HG03558 (cell line): ENCODE measurements around the gene MAGEA3.
"Not testable (repeated sequence)": the region's sequence is repeated elsewhere in the genome, so short reads cannot be mapped to it uniquely, and the experiment has no call there.

Experiments
- ATAC-seq: cut with Tn5 transposase; IDR thresholded peaks from one replicate; pipeline ENCODE4 v1.9.1; 2021; ENCODE audit warnings: moderate number of reproducible peaks; ENCODE audit not compliant: unreplicated experiment; ENCODE audit errors: extremely low read depth

Gene MAGEA3, protein sequence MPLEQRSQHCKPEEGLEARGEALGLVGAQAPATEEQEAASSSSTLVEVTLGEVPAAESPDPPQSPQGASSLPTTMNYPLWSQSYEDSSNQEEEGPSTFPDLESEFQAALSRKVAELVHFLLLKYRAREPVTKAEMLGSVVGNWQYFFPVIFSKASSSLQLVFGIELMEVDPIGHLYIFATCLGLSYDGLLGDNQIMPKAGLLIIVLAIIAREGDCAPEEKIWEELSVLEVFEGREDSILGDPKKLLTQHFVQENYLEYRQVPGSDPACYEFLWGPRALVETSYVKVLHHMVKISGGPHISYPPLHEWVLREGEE

DNA sequence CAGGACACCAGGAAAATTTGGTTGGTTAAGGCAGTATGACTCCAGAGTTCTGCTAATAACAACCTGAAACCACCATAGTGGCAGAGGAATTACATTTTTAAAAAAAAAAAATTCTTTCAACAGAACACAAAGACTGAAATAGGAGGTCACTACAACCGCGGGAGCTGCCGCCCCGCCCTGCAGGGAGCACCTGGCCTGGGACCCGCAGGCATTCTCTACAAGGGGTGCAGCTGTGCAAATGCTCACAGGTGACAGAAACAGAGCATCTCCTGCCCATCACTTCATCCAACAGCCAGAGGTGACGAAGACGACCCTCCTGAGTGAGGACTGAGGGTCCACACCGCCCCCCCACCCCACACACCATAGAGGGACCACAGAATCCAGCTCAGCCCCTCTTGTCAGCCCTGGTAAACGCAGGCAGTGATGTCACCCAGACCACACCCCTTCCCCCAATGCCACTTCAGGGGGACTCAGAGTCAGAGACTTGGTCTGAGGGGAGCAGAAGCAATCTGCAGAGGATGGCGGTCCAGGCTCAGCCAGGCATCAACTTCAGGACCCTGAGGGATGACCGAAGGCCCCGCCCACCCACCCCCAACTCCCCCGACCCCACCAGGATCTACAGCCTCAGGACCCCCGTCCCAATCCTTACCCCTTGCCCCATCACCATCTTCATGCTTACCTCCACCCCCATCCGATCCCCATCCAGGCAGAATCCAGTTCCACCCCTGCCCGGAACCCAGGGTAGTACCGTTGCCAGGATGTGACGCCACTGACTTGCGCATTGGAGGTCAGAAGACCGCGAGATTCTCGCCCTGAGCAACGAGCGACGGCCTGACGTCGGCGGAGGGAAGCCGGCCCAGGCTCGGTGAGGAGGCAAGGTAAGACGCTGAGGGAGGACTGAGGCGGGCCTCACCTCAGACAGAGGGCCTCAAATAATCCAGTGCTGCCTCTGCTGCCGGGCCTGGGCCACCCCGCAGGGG lies at the start of gene MAGEA3:
MAGEA3 (plus strand) TSS at position 843 of the 980 bp plus-strand sequence. CDS start 2,039 bp downstream, outside the sequence.
- ATAC-seq = not testable (repeated sequence)

DNA sequence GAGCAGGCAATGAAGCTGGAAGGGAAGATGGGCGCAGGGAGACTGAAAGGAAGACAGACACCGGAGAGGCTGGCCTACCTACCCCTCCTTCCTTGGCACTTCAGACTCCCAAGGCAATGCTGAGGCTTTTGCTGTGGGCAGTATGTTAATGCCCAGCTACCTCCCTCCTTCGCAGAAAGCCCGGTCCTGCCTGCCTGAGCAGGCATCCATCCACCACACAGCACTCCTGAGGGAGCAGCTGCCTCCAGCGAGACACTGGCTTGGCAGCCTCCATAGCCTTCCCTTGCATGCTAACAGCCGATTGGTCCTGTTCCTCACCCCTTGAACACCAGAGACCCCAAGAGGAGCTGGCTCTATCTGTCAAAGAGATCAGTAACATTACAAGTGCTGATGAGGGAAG lies 46.5 kb upstream of the MAGEA3 start:
- no peak for ATAC-seq

DNA sequence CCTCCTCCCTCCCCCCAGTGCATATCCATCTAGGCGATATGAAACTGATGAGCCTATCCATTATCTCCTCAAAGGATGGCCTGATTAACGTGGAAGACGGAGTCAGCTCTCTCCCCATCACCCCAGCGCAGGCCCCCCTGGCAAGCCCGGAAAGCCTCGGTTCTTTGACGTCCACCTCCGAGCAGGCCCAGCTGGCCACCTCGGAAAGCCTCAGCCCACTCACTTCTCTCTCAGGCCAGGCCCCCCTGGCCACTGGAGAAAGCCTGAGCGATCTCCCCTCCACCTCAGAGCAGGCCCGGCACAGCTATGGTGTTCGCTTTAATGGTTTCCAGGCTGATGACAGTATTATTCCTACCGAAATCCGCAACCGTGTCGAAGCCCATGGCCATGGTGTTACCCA lies 46.1 kb upstream of the MAGEA3 start:
- ATAC-seq = no peak

DNA sequence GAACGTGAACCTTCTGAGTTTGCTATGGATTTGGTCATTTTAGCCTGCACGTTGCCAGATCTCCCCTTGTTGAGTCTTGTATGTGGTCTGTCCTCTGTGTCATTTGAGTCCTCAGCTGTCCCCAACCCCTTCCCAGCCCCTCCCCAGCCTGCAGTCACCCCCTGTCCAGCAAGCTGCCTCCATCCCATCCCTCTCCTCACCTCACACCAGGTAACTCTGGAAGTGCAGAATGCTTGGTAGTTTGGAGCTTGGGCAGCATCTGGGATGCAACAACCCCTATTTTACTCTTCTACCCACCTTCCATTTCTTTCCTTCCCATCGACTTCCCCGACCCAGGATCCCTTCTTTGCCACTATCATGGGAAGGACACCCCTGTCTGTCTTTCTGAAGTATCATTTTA lies 42.5 kb upstream of the MAGEA3 start:
- no peak for ATAC-seq

DNA sequence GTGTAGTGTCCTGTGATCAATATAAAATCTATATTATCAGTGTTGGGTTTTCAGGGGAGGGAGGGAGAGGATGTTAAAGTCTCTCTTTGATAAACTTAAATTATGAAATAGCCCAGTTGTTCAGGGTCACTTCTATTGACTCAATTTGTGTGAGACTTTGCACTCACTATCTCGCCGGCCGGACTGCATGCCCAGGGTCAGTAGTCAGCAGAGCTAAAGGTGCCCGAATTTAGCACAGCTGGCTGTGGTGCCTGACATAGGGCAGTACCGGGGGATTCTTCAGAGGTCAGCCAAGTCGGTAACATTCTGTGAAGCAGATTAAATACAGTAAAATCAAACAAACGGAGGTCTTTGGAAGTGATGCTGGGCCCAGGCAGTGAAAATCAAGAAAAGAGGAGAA lies 41.7 kb upstream of the MAGEA3 start:
- ATAC-seq = no peak

DNA sequence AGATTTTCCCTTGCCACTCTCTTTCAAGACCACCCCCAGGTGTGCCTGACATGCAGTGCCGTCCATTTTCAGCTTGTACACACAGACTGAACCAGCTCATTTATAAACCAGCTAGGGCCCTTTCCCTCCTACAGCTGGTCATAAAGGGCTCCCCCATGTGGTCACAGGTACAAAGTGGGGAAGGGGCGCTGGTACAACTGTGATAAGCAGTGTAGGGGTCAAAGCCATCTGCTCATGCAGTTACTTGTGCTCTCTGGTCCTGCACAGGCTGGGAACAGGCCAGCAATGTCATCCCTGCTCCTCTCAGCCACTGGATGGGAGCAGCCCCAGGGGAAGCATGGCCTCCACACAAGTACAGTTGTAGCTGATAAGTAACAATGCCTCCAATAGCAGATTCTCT lies 40.3 kb upstream of the MAGEA3 start:
- no peak for ATAC-seq

DNA sequence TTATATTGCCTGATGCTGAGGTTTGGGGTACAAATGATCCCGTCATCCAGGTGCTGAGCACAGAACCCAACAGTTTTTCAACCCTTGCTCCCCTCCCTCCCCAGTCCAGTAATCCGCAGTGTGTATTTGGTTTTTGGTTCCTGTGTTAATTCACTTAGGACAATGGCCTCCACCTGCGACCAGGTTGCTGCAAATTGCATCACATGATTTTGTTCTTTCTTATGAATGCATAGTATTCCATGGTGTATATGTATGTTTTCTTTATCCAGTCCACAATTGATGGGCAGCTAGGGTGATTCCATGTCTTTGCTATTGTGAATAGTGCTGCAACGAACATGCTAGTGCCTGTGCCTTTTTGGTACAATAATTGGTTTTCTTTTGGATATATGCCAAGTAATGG lies 35.5 kb upstream of the MAGEA3 start:
- no peak for ATAC-seq

DNA sequence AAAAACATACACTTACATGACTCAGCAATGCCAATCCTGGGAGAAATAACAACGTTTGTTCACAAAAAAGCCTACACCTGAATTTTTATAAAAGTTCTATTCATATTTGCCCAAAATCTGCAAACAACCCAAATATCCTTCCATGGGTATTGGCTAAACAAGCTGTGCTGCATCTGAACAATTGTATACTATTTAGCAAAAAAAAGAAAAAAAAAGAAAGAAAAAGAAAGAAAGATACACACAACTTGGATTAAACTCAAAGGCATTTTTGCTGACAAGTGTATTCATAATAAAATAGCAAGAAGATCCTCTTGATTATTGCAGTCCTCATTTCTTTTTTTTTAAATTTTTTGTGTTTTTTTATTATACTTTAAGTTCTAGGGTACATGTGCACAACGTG lies 24.5 kb upstream of the MAGEA3 start:
- no peak for ATAC-seq

DNA sequence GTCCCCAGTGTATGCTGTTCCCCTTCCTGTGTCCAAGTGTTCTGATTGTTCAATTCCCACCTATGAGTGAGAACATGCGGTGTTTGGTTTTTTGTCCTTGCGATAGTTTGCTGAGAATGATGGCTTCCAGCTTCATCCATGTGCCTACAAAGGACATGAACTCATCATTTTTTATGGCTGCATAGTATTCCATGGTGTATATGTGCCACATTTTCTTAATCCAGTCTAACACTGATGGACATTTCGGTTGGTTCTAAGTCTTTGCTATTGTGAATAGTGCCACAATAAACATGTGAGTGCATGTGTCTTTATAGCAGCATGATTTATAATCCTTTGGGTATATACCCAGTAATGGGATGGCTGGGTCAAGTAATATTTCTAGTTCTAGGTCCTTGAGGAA lies 23.9 kb upstream of the MAGEA3 start:
- not testable (repeated sequence) for ATAC-seq

DNA sequence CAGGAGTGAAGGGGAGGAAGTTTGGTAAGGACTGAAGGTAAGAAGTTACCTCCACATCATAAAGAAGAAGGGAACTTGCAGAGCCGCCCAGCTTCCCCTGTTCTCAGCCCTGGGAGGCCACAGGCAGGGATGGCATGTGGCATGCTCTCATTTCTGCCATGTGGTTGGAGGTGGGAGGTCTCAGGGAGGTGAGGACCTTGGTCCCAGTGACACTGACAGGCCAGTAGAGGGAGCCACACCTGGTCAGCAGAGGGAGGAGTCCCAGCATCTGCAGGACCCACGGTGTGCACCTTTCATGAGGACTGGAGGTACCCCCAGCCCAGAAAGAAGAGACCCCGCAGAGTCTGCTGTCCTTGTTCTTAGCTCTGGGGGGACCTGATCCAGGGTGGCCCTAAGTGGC lies 17.6 kb upstream of the MAGEA3 start:
- ATAC-seq = peak; percentile 73

DNA sequence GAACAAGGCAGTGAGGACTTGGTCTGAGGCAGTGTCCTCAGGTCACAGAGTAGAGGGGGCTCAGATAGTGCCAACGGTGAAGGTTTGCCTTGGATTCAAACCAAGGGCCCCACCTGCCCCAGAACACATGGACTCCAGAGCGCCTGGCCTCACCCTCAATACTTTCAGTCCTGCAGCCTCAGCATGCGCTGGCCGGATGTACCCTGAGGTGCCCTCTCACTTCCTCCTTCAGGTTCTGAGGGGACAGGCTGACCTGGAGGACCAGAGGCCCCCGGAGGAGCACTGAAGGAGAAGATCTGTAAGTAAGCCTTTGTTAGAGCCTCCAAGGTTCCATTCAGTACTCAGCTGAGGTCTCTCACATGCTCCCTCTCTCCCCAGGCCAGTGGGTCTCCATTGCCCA lies 1.8 kb downstream of the MAGEA3 start:
- not testable (repeated sequence) for ATAC-seq

DNA sequence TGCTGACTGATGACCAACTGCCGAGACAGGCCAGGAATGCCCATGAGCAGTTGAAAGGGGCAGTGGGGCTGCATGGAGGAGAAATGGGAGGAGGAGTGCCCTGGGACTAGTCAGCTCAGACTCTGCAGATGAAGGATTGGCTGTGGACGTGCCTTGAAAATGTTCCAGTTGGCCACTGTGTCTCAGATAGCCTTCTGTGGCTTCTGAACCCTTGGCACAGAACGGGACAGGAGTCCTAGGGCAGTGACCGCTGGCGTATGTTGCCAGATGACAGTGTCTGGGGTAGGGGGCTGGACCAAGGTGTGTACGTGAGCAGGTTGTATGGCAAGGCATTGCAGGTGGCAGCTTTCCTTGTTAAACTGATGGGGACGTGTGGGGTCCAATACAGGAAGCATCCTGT lies 7.9 kb downstream of the MAGEA3 start:
- ATAC-seq = not testable (repeated sequence)

DNA sequence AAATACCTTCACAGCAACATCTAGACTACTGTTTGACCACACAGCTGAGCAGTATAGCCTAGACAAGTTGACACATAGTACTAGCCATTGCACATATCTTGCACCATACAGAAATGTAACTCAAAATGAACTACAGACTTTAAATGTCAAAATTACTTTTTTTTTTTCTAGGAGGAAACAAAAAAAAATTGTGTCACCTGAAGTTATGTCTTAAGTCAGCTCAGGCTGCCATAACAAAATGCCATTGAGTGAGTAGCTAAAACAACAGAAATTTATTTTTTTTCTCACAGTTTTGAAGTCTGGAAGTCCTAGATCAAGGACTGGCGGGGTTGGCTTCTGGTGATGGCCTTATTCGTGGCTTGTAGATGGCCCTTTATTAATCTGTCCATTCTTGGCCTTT lies 10.6 kb downstream of the MAGEA3 start, which contains the start of gene CSAG2:
CSAG2 (minus strand) TSS at position 101 of the 400 bp plus-strand sequence. CDS start 161 bp downstream, outside the sequence.
- not testable (repeated sequence) for ATAC-seq

DNA sequence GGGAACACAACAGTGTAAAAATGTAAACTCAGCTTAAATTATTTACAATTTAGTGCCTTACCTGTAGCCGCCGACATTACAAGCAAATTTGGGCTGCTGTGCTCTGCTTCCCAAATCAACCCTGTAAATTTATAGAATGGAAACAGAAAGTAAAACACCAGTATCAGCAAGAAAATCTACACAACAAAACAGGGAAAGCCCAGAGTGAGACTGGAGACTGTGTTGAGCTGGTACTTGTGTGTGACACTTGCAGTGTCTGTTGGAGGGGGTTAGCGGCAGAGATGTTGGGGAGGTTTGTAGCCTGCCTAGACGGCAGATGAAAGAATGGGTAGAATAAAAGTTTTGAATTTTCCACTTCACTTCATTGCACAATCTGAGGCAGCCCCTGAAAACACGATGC lies 14.6 kb downstream of the MAGEA3 start:
- not testable (repeated sequence) for ATAC-seq

DNA sequence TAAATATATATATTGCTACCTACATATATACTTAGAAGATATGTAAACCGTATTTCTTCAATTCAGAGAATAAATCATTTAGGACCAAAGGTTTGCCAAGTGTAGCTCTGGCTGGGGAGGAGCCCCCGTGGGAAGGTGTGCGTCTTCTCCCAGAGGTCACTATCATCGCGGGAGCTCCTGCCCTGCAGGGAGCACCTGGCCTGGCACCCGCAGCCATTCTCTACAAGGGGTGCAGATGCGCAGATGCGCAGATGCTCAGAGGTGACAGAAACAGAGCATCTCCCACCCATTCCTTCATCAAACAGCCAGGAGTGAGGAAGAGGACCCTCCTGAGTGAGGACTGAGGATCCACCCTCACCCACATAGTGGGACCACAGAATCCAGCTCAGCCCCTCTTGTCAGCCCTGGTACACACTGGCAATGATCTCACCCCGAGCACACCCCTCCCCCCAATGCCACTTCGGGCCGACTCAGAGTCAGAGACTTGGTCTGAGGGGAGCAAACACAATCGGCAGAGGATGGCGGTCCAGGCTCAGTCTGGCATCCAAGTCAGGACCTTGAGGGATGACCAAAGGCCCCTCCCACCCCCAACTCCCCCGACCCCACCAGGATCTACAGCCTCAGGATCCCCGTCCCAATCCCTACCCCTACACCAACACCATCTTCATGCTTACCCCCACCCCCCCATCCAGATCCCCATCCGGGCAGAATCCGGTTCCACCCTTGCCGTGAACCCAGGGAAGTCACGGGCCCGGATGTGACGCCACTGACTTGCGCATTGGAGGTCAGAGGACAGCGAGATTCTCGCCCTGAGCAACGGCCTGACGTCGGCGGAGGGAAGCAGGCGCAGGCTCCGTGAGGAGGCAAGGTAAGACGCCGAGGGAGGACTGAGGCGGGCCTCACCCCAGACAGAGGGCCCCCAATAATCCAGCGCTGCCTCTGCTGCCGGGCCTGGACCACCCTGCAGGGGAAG lies 15.5 kb downstream of the MAGEA3 start, which contains the start of gene MAGEA2B:
MAGEA2B (plus strand) TSS at position 814 of the 973 bp plus-strand sequence. CDS start 2,479 bp downstream, outside the sequence.
- not testable (repeated sequence) for ATAC-seq

DNA sequence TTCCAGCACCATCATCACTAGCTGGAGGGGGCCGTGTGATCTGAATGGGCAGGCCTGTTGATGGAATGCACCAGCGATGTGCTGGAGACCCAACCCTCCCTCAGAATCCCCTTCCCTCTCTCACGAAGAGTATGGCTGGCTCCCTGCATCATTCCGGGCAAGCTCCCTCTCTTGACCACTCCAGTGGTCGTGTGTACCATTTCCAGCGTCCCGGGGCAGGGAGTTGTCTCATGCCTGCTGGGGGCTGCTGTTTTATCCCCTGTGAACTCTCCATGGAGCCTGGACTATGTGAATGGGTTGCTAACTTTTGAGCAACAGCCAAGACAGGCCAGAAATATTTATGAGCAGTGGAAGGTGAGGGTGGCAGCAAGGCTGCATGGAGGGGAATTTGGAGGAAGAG lies 26.8 kb downstream of the MAGEA3 start:
- no peak for ATAC-seq

DNA sequence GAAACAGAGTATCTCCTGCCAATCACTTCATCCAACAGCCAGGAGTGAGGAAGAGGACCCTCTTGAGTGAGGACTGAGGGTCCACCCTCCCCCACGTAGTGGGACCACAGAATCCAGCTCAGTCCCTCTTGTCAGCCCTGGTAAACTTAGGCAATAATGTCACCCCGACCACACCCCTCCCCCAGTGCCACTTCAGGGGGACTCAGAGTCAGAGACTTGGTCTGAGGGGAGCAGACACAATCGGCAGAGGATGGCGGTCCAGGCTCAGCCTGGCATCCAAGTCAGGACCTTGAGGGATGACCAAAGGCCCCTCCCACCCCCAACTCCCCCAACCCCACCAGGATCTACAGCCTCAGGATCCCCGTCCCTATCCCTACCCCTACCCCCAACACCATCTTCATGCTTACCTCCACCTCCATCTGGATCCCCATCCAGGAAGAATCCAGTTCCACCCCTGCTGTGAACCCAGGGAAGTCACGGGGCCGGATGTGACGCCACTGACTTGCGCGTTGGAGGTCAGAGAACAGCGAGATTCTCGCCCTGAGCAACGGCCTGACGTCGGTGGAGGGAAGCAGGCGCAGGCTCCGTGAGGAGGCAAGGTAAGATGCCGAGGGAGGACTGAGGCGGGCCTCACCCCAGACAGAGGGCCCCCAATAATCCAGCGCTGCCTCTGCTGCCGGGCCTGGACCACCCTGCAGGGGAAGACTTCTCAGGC lies 34.8 kb downstream of the MAGEA3 start, which contains the start of the genes CSAG1 and MAGEA12:
CSAG1 (minus strand) TSS at position 461 of the 715 bp plus-strand sequence. CDS start 1,261 bp downstream, outside the sequence.
MAGEA12 (plus strand) TSS at position 497 of the 715 bp plus-strand sequence. CDS start 2,405 bp downstream, outside the sequence.
- no peak for ATAC-seq

DNA sequence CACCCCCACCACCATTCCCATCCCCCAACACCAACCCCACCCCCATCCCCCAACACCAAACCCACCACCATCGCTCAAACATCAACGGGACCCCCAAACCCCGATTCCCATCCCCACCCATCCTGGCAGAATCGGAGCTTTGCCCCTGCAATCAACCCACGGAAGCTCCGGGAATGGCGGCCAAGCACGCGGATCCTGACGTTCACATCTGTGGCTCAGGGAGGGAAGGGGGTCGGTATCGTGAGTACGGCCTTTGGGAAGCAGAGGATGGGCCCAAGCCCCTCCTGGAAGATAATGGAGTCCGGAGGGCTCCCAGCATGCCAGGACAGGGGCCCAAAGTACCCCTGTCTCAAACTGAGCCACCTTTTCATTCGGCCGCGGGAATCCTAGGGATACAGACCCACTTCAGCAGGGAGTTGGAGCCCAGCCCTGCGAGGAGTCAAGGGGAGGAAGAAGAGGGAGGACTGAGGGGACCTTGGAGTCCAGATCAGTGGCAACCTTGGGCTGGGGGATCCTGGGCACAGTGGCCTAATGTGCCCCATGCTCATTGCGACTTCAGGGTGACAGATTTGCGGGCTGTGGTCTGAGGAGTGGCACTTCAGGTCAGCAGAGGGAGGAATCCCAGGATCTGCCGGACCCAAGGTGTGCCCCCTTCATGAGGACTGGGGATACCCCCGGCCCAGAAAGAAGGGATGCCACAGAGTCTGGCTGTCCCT lies 35.7 kb downstream of the MAGEA3 start:
- not testable (repeated sequence) for ATAC-seq
